Left kidney (tissue), 1 donor: ENCODE data around the gene PDE11A. TPM values are rescaled to one million over a fixed set of nuclear protein-coding genes. Genes with fewer than 3 reads are reported as not detected.

Experiments used
- polyA plus RNA-seq: library from polyadenylated mRNA; unstranded; fragments of 120-200 nt; gene quantifications from one replicate; pipeline ENCODE4 v1.2.1, GENCODE V29; 2013; ENCODE audit not compliant: insufficient read length

Gene PDE11A
- polyA plus RNA-seq, 1 donor, result 9.4 TPM

Other genes starting within 250 kb of the PDE11A start
- gene RBM45, start 39.7 kb upstream of the PDE11A start, polyA plus RNA-seq, result 32.3 TPM
- gene OSBPL6, start 121.7 kb upstream of the PDE11A start, polyA plus RNA-seq, result 7.6 TPM